GM21526 (cell line): ENCODE results near the gene CD34.
"Not testable (repeated sequence)": the region's sequence is repeated elsewhere in the genome, so short reads cannot be mapped to it uniquely, and the experiment has no call there.

Source experiments
- ATAC-seq: cut with Tn5 transposase; IDR thresholded peaks from one replicate; pipeline ENCODE4 v1.9.1; 2021; ENCODE audit warnings: moderate library complexity; ENCODE audit not compliant: unreplicated experiment, low FRiP score

CD34 gene

GRCh38 chr1:207933205-207933800 is 22.4 kb upstream of the CD34 start:
- ATAC-seq, result no peak

- ATAC-seq, result no peak
Measured at GRCh38 chr1:207926984-207927383, 16.1 kb upstream of the CD34 start.

- ATAC-seq, result not testable (repeated sequence)
Measured at GRCh38 chr1:207925969-207926368, 15.0 kb upstream of the CD34 start.

GRCh38 chr1:207925210-207925609 is 14.3 kb upstream of the CD34 start:
- ATAC-seq, result no peak

GRCh38 chr1:207923561-207923960 is 12.6 kb upstream of the CD34 start:
- no peak for ATAC-seq

- ATAC-seq, result no peak
Measured at GRCh38 chr1:207923121-207923520, 12.2 kb upstream of the CD34 start.

GRCh38 chr1:207922554-207922953 is 11.6 kb upstream of the CD34 start:
- ATAC-seq, result no peak

- ATAC-seq, result no peak
Measured at GRCh38 chr1:207921321-207921720, 10.4 kb upstream of the CD34 start.

GRCh38 chr1:207920444-207921021 is 9.6 kb upstream of the CD34 start:
- ATAC-seq, result no peak

GRCh38 chr1:207919523-207920170 is 8.7 kb upstream of the CD34 start:
- ATAC-seq, result no peak

- ATAC-seq, result no peak
Measured at GRCh38 chr1:207918581-207918980, 7.7 kb upstream of the CD34 start.

- no peak for ATAC-seq
Measured at GRCh38 chr1:207918011-207918410, 7.1 kb upstream of the CD34 start.

- ATAC-seq, result no peak
Measured at GRCh38 chr1:207917080-207917479, 6.2 kb upstream of the CD34 start.

GRCh38 chr1:207913951-207914350 is 3.0 kb upstream of the CD34 start:
- ATAC-seq, result no peak

- no peak for ATAC-seq
Measured at GRCh38 chr1:207911856-207912760, 1.2 kb upstream of the CD34 start.

GRCh38 chr1:207909687-207910086 is 1.2 kb downstream of the CD34 start:
- no peak for ATAC-seq

- no peak for ATAC-seq
Measured at GRCh38 chr1:207908107-207908734, 2.7 kb downstream of the CD34 start.

- ATAC-seq, result no peak
Measured at GRCh38 chr1:207904391-207904790, 6.5 kb downstream of the CD34 start.

- no peak for ATAC-seq
Measured at GRCh38 chr1:207903767-207904166, 7.2 kb downstream of the CD34 start.

- ATAC-seq, result no peak
Measured at GRCh38 chr1:207903053-207903452, 7.9 kb downstream of the CD34 start.

- ATAC-seq, result no peak
Measured at GRCh38 chr1:207902566-207902965, 8.4 kb downstream of the CD34 start.
